HG03280 (cell line): Measurements from ENCODE around the gene BGLAP.
"Not testable (repeated sequence)": the region's sequence is repeated elsewhere in the genome, so short reads cannot be mapped to it uniquely, and the experiment has no call there.

Experiments used
- ATAC-seq: cut with Tn5 transposase; IDR thresholded peaks from one replicate; pipeline ENCODE4 v1.9.1; 2021; ENCODE audit warnings: mild to moderate bottlenecking, moderate library complexity; ENCODE audit not compliant: unreplicated experiment

The BGLAP gene

DNA sequence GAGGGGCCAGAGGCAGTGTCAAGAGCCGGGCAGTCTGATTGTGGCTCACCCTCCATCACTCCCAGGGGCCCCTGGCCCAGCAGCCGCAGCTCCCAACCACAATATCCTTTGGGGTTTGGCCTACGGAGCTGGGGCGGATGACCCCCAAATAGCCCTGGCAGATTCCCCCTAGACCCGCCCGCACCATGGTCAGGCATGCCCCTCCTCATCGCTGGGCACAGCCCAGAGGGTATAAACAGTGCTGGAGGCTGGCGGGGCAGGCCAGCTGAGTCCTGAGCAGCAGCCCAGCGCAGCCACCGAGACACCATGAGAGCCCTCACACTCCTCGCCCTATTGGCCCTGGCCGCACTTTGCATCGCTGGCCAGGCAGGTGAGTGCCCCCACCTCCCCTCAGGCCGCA lies at the start of gene BGLAP:
TSS of gene BGLAP (plus strand) at position 259 of the 400 bp plus-strand sequence. CDS start at position 307, 48 bp downstream.
- no peak for ATAC-seq

- ATAC-seq: no peak
Observed at GRCh38 chr1:156193208-156193487, 48.8 kb upstream of the BGLAP start.

GRCh38 chr1:156193488-156194299 lies 48.3 kb upstream of the BGLAP start, which contains the start of gene SLC25A44:
Gene SLC25A44 (plus strand): TSS chr1:156194104. CDS start chr1:156199848, 5,744 bp downstream.
- peak; percentile 97 for ATAC-seq

DNA sequence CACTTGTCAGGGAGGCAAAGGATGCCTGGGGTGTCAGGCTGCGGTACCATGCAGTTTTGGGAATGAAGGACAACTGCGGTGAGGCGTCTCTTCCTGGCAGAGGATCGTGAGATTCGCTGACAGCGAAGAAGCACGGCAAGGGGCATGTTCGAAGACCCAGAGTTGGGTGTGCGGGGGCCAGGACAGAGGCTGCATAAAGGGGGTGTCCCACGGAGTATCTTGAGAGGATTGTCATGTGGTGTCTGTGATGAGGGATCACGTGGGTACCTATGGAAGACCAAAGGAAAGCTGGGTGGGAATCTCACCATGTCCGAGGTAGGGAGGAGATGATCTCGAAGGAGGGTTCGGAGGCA lies 47.7 kb upstream of the BGLAP start:
- no peak for ATAC-seq

- no peak for ATAC-seq
Observed at GRCh38 chr1:156195853-156196252, 46.1 kb upstream of the BGLAP start.

DNA sequence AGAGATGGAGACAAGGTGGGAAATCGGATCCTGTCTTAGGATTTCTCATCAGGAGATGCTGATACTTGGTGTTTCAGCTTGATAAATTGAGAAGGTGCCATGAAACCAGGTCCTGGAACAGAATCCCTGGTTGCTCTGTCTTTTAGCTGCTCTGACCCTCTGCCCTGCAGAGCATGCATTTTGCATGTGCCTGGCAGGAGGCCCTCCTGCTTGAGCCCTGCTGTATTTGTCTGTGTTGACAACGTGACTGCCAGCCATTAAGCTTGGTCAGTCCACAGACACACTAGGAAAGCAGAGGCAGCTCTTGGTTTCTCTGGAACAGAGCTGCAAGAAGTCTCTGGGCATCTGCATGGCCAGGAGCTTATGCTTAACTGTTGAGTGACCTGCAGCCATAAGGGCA lies 45.5 kb upstream of the BGLAP start:
- no peak for ATAC-seq

DNA sequence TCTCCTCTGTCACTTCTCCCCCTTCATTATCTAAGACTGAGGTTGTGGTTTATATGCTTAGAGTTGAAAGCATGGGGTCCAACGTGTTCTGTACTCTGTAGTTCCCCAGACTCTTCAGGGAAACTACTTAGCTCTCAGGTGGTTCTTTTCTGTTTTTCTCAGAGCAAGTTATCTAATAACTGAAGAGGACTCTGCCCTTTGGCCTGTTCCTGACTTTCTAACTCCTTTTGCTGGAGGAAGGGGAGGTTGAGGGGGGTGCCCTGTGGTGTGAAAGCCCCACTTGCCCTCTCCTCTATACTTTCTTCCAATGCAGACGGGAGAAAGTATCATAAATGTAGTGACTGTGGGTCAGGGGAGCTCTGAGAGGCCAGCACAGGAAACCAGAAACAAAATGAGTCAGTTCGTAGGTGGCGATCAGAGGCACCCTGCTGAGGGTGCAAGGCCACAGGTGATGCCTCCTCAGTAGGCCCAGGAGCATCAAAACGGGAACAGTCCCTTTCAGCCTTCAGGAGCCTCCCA lies 43.1 kb upstream of the BGLAP start:
- ATAC-seq: no peak

DNA sequence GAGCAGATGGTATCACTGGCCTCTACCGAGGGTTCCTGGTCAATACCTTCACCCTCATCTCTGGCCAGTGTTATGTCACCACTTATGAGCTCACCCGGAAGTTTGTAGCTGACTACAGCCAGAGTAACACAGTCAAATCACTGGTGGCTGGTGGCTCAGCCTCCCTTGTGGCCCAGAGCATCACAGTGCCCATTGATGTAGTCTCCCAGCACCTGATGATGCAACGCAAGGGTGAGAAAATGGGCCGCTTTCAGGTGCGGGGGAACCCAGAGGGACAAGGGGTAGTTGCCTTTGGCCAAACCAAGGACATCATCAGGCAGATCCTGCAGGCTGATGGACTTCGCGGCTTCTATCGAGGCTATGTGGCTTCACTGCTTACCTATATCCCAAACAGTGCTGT lies 41.9 kb upstream of the BGLAP start:
- no peak for ATAC-seq

DNA sequence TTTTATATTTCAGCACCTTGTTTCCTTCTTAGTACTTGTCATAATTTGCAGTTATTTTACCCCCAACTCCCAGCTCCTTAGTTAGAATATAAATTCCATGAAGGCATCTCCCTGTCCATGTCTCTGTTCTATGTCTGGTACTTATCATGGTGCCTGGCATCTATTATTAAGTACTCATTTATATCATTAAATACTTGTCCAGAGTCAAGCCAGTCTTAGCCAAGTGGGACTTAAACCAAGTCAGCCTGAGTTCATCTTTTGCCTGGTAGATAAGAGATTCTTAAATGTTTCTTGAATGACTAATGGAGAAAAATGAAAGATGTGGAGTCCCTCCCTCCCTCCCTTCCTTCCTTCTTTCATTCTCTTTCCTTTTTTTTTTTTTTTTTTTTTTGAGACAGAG lies 38.7 kb upstream of the BGLAP start:
- ATAC-seq: no peak

GRCh38 chr1:156204686-156205085 lies 37.3 kb upstream of the BGLAP start:
- no peak for ATAC-seq

DNA sequence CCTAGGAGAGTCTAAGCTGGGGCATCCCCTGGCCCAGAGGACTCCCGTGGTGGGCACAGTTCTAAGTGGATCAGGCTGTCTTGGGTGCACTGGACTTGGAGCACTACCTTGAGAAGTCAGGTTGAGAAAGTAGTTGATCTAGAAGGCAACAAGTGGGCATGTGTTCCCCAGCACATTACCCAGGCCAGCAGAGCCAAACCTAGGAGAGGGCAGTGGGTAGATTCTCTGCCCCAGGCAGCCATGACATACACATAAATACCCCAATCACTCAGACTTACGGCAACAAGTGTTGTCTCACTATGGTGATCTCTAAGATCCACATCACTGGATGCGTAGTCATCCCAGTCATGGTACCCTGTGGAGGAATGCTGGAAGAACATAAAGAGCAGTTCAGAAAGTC lies 30.7 kb upstream of the BGLAP start:
- no peak for ATAC-seq

DNA sequence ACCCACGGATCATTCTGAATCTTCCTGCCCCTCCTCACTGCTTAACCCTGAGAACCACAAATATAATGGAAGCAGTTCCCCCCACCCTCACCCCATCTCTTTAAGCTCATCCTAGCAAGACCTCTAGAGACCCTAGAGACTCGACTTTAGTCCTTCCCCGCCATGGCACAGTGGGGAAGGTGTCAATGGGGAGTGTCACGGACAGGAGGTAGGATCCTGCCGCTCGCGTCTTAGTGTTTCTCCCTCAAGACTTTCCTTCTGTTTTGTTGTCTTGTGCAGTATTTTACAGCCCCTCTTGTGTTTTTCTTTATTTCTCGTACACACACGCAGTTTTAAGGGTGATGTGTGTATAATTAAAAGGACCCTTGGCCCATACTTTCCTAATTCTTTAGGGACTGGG lies 29.9 kb upstream of the BGLAP start:
- no peak for ATAC-seq

- ATAC-seq: peak; percentile 92
Observed at GRCh38 chr1:156212833-156213643, 28.9 kb upstream of the BGLAP start, which contains the start of gene PMF1. Gene PMF1 (plus strand): TSS chr1:156213007. CDS start chr1:156213016, 9 bp downstream.

- no peak for ATAC-seq
Observed at GRCh38 chr1:156213644-156213966, 28.4 kb upstream of the BGLAP start.

DNA sequence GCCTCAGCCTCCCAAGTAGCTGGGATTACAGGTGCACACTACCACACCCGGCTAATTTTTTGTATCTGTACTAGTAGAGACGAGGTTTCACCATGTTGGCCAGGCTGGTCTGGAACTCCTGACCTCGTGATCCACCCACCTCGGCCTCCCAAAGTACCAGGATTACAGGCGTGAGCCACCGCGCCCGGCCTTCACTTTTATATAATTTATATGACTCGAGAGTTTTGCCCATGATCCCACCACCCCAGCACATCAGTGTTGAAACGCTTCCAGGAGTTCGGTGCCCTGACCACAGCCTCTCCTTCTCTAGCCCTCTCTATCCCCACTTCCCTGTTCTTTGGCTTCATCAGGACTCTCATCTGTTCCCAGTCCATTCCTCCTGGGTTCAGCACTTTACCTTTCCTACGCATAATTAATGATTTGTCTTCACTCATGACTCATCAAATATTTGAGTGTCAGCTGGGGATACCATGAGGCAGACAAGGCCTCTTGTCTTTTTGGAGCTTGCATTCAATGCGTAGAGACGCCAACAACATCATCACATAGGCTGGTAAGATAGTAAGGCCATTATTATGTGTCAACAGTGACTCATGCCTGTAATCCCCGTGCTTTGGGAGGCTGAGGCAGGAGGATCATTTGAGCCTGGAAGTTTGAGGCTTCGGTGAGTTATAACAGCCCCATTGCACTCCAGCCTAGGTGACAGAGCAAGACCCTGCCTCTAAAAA lies 27.8 kb upstream of the BGLAP start:
- ATAC-seq: no peak

DNA sequence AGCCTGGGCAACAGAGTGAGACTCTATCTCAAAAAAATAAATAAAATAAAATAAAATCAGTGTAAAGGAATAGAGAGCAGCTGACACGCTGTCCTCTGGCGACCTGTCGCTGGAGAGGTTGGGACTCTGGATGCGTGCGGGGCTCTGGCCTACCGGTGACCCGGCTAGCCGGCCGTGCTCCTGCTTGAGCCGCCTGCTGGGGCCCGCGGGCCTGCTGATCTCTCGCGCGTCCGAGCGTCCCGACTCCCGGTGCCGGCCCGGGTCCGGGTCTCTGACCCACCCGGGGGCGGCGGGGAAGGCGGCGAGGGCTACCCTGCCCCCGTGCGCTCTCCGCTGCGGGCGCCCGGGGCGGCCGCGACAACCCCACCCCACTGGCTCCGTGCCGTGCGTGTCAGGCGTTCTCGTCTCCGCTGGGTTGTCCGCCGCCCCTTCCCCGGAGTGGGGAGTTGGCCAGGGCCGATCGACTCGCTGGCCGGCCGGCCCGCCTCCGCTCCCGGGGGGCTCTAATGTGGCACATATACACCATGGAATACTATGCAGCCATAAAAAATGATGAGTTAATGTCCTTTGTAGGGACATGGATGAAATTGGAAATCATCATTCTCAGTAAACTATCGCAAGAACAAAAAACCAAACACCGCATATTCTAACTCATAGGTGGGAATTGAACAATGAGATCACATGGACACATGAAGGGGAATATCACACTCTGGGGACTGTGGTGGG lies 25.5 kb upstream of the BGLAP start:
- not testable (repeated sequence) for ATAC-seq

DNA sequence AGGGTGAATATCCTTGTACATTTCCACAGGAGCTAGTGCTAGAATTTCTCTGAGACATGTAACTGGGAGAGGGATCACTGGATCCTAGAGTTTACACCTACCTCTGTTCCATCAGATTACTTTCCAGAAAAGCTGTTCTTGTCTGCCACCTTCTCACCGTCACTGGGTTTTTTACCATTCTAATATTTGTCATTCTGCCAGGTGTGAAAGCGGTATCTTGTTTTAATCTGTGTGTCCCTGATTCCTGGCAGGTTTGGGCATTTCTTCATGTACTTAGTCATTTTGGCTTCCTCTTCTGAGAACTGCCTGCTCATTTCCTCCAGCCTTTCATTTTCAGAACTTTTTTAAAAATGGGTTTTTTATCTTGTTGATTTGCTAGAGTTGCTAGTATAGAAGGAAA lies 24.1 kb upstream of the BGLAP start:
- ATAC-seq: no peak

DNA sequence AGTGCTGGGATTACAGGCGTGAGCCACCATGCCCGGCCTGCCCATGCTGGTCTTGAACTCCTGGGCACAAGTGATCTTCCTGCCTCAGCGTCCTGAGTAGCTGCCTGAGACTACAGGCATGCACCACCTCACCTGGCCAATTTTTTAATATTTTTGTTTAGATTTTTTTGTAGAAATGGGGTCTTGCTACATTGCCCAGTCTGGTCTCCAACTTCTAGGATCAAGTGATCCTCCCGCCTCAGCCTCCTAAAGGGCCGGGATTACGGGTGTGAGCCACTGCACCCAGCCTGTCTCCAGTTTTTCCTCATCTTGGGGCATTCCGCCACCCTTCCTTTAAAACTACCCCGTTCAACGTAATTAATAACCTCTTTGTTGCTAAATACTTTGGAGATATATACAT lies 21.8 kb upstream of the BGLAP start:
- ATAC-seq: no peak

DNA sequence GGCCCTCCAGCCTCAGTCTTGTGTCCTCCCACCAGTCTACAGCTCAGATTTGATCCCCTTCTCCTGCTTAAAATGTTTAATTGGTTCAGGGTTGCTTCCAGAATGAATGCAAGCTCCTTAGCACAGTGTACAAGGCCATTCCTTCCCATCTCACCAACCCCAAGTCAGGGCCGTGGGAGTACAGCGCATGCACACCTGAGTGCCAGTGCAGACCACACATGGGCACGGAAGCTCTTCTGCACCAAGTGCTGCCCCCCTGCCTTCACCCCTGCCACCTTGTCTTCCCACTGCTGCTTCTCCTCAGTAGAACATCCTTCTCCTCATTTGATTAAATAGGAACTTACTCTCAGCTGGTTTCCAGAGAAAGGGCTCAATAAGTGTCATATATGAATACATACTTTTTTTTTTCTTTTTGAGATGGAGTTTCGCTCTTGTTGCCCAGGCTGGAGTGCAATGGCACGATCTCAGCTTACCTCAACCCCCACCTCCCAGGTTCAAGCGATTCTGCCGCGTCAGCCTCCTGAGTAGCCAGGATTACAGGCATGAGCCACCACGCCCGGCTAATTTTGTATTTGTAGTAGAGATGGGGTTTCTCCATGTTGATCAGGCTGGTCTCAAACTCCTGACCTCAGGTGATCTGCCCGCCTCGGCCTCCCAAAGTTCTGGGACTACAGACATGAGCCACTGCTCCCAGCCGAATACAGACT lies 19.8 kb upstream of the BGLAP start:
- ATAC-seq: no peak

- no peak for ATAC-seq
Observed at GRCh38 chr1:156225677-156226014, 16.3 kb upstream of the BGLAP start.
